H1 (cell line): ENCODE data around the gene YPEL2. TPM values are rescaled to one million over a fixed set of nuclear protein-coding genes. Genes with fewer than 3 reads are reported as not detected.

Experiments used
- CTCF ChIA-PET: fragments of 300-600 bp; sonication (Branson Sonifier 250); formaldehyde crosslinking; loops from one replicate; lab custom pipeline; 2021; ENCODE audit not compliant: partially characterized antibody; lab: Charles Lee
- POLR2A ChIA-PET: fragments of 300-600 bp; sonication (Branson Sonifier 250); formaldehyde crosslinking; loops from one replicate; lab custom pipeline; 2021; ENCODE audit warnings: inconsistent platforms; ENCODE audit not compliant: partially characterized antibody; lab: Charles Lee
- DNase-seq, 2 experiments: peaks; one replicate each; pipeline versions ENCODE4 v3.0.0 to v3.0.0-alpha.2; 2010 to 2022; ENCODE audit warnings: low spot score in 2 of 2, low read depth in 1 of 2, mixed read lengths in 1 of 2
- FAIRE-seq: peaks from 2 replicates; lab custom pipeline; 2011; peaks lifted over from hg19 to GRCh38; lab: Jason Lieb, UNC
- H2AFZ ChIP-seq: 2 replicates; pipeline ENCODE4 v1.8.1; 2012; ENCODE audit warnings: low read length, inconsistent platforms
- H2AK5ac ChIP-seq: 2 replicates; pipeline ENCODE4 v1.6.1; 2013; ENCODE audit warnings: low read depth, low read length
- H2BK120ac ChIP-seq: replicated peaks from 2 replicates; pipeline ENCODE3; 2013; ENCODE audit warnings: low read depth, low read length, inconsistent platforms
- H2BK12ac ChIP-seq: 2 replicates; pipeline ENCODE4 v1.6.1; 2013; ENCODE audit warnings: low read depth, low read length
- H2BK15ac ChIP-seq: 2 replicates; pipeline ENCODE4 v1.6.1; 2013; ENCODE audit warnings: low read length
- H2BK20ac ChIP-seq: 2 replicates; pipeline ENCODE4 v1.6.1; 2013; ENCODE audit warnings: low read length
- H2BK5ac ChIP-seq: 2 replicates; pipeline ENCODE4 v1.6.1; 2013; ENCODE audit warnings: low read depth, low read length
- H3K14ac ChIP-seq: 2 replicates; pipeline ENCODE4 v1.6.1; 2013; ENCODE audit warnings: inconsistent platforms; ENCODE audit not compliant: insufficient read length
- H3K18ac ChIP-seq: 2 replicates; pipeline ENCODE4 v1.6.1; 2013; ENCODE audit warnings: low read length; ENCODE audit errors: extremely low read depth
- H3K23ac ChIP-seq: 2 replicates; pipeline ENCODE4 v1.6.1; 2013; ENCODE audit warnings: inconsistent platforms; ENCODE audit not compliant: insufficient read length
- H3K23me2 ChIP-seq: 2 replicates; pipeline ENCODE4 v1.6.1; 2013; ENCODE audit warnings: low read depth, low read length
- H3K27ac ChIP-seq: 2 replicates; pipeline ENCODE4 v1.6.1; 2011; ENCODE audit warnings: low read depth, low read length, inconsistent platforms
- H3K27me3 ChIP-seq, 4 experiments: replicated peaks in 1 of 4; 1 replicate in 1 of 4; 2 replicates in 3 of 4; pipeline versions ENCODE4 v1.6.1 to v1.8.1; 2011 to 2013; ENCODE audit warnings: low read length in 3 of 4, mild to moderate bottlenecking in 3 of 4, inconsistent platforms in 2 of 4, mixed read lengths in 2 of 4, moderate library complexity in 1 of 4; ENCODE audit not compliant: control insufficient read depth in 3 of 4, insufficient read depth in 3 of 4; ENCODE audit errors: extremely low read depth in 1 of 4
- H3K36me3 ChIP-seq, 4 experiments: 2 replicates each; pipeline versions ENCODE4 v1.6.1 to v1.8.1; 2011 to 2013; ENCODE audit warnings: mild to moderate bottlenecking in 4 of 4, low read length in 3 of 4, moderate library complexity in 2 of 4, control low read depth in 1 of 4, inconsistent platforms in 1 of 4; ENCODE audit not compliant: insufficient read depth in 4 of 4, control insufficient read depth in 2 of 4
- H3K4ac ChIP-seq: replicated peaks from 2 replicates; pipeline ENCODE3; 2013; ENCODE audit warnings: low read length, low read depth, mixed read lengths, inconsistent platforms; ENCODE audit not compliant: insufficient read length
- H3K4me1 ChIP-seq, 4 experiments: replicated peaks in 1 of 4; 1 replicate in 1 of 4; 2 replicates in 3 of 4; pipeline versions ENCODE4 v1.6.1 to v1.8.1; 2011 to 2013; ENCODE audit warnings: low read length in 3 of 4, inconsistent platforms in 2 of 4, mixed read lengths in 1 of 4; ENCODE audit not compliant: insufficient read depth in 4 of 4, control insufficient read depth in 3 of 4
- H3K4me2 ChIP-seq, 2 experiments: 2 replicates each; pipeline versions ENCODE4 v1.6.1 to v1.8.1; 2011 to 2013; ENCODE audit warnings: low read depth in 2 of 2, low read length in 2 of 2, control low read depth in 1 of 2, inconsistent platforms in 1 of 2, mild to moderate bottlenecking in 1 of 2; ENCODE audit not compliant: insufficient read depth in 1 of 2
- H3K4me3 ChIP-seq, 4 experiments: fragments of 200-600, 300-600 bp in 1 of 4; sonication (generic), shearing (Covaris generic), sonication (Bioruptor Twin) in 1 of 4; 2 replicates each; pipeline versions ENCODE4 v1.5.1 to v1.8.1; 2011 to 2016; ENCODE audit warnings: low read length in 4 of 4, low read depth in 3 of 4, control low read depth in 2 of 4, inconsistent platforms in 2 of 4, mild to moderate bottlenecking in 2 of 4, mixed read lengths in 1 of 4, moderate library complexity in 1 of 4; ENCODE audit not compliant: insufficient read depth in 2 of 4; ENCODE audit errors: extremely low read depth in 1 of 4
- H3K56ac ChIP-seq: replicated peaks from 2 replicates; pipeline ENCODE3; 2013; ENCODE audit warnings: low read depth, mild to moderate bottlenecking, mixed read lengths, low read length, inconsistent platforms; ENCODE audit not compliant: insufficient read length
- H3K79me1 ChIP-seq: 2 replicates; pipeline ENCODE4 v1.6.1; 2013; ENCODE audit warnings: low read depth, low read length, control low read depth
- H3K79me2 ChIP-seq, 2 experiments: 2 replicates each; pipeline versions ENCODE4 v1.6.1 to v1.8.1; 2012 to 2013; ENCODE audit warnings: low read length in 2 of 2, mild to moderate bottlenecking in 2 of 2, inconsistent platforms in 1 of 2; ENCODE audit not compliant: insufficient read depth in 2 of 2, control insufficient read depth in 1 of 2
- H3K9ac ChIP-seq, 4 experiments: replicated peaks in 1 of 4; 1 replicate in 1 of 4; 2 replicates in 3 of 4; pipeline versions ENCODE4 v1.6.1 to v1.8.1; 2011 to 2013; ENCODE audit warnings: low read depth in 3 of 4, low read length in 3 of 4, control low read depth in 2 of 4, mild to moderate bottlenecking in 2 of 4, moderate library complexity in 2 of 4, inconsistent platforms in 1 of 4; ENCODE audit errors: extremely low read depth in 1 of 4
- H3K9me3 ChIP-seq, 2 experiments: 2 replicates each; pipeline versions ENCODE4 v1.6.1 to v1.8.1; 2012 to 2013; ENCODE audit warnings: mild to moderate bottlenecking in 2 of 2, moderate library complexity in 2 of 2, control low read depth in 1 of 2, inconsistent platforms in 1 of 2, low read depth in 1 of 2, low read length in 1 of 2, mixed read lengths in 1 of 2; ENCODE audit not compliant: insufficient read depth in 2 of 2
- H4K20me1 ChIP-seq, 2 experiments: replicated peaks in 1 of 2; 2 replicates each; pipeline versions ENCODE3 to v1.8.1; 2011 to 2013; ENCODE audit warnings: inconsistent platforms in 2 of 2, low read length in 2 of 2, mild to moderate bottlenecking in 1 of 2; ENCODE audit not compliant: insufficient read depth in 2 of 2, control insufficient read depth in 1 of 2
- H4K5ac ChIP-seq: 2 replicates; pipeline ENCODE4 v1.6.1; 2013; ENCODE audit warnings: low read length, low read depth, mixed read lengths, inconsistent platforms; ENCODE audit not compliant: insufficient read length
- H4K8ac ChIP-seq: 2 replicates; pipeline ENCODE4 v1.8.0; 2013; ENCODE audit warnings: mild to moderate bottlenecking, moderate library complexity, low read length, inconsistent platforms; ENCODE audit not compliant: insufficient read depth; ENCODE audit errors: extremely low read depth
- H4K91ac ChIP-seq: replicated peaks from 2 replicates; pipeline ENCODE3; 2013; ENCODE audit warnings: low read length, mixed read lengths, inconsistent platforms; ENCODE audit not compliant: insufficient read length
- BRCA1 ChIP-seq: IDR thresholded peaks from 2 replicates; pipeline ENCODE4 v1.6.1; 2012; ENCODE audit warnings: low read depth, low read length, improper control_type of control experiment
- CHD2 ChIP-seq: IDR thresholded peaks from 2 replicates; pipeline ENCODE4 v1.6.1; 2012; ENCODE audit warnings: low read length, improper control_type of control experiment
- CTBP2 ChIP-seq: IDR thresholded peaks from 2 replicates; pipeline ENCODE4 v1.7.0; 2011; ENCODE audit warnings: borderline replicate concordance, mild to moderate bottlenecking, moderate library complexity, mixed read lengths, low read length; ENCODE audit not compliant: insufficient read depth, insufficient read length
- EZH2 ChIP-seq: fragments of 200-600 bp; sonication (generic); IDR thresholded peaks from 2 replicates; pipeline ENCODE4 v1.7.1; 2012; ENCODE audit warnings: low read depth, mild to moderate bottlenecking, moderate library complexity, low read length, inconsistent platforms; ENCODE audit not compliant: severe bottlenecking
- GTF2F1 ChIP-seq: IDR thresholded peaks from 2 replicates; pipeline ENCODE4 v1.6.1; 2012; ENCODE audit warnings: low read depth, low read length, improper control_type of control experiment, borderline replicate concordance
- HDAC2 ChIP-seq, 2 experiments: fragments of 300-600 bp in 1 of 2; sonication (generic) in 1 of 2; IDR thresholded peaks; 2 replicates each; pipeline ENCODE4 v1.6.1; 2011 to 2012; ENCODE audit warnings: low read depth in 2 of 2, low read length in 2 of 2, mild to moderate bottlenecking in 2 of 2, moderate library complexity in 2 of 2, borderline replicate concordance in 1 of 2, inconsistent platforms in 1 of 2
- POLR2AphosphoS5 ChIP-seq: IDR thresholded peaks from 2 replicates; pipeline ENCODE4 v1.6.1; 2011; ENCODE audit warnings: low read depth, low read length
- RBBP5 ChIP-seq: IDR thresholded peaks from 2 replicates; pipeline ENCODE4 v1.7.1; 2012; ENCODE audit warnings: low read depth, mild to moderate bottlenecking, inconsistent platforms, low read length, moderate library complexity, borderline replicate concordance
- RNF2 ChIP-seq: fragments of 200-900, 300-1000 bp; sonication (generic); IDR thresholded peaks from 2 replicates; pipeline ENCODE4 v1.7.1; 2016; ENCODE audit warnings: borderline replicate concordance, low read depth, mild to moderate bottlenecking, antibody characterized with exemption, low read length; ENCODE audit not compliant: poor library complexity, severe bottlenecking; ENCODE audit errors: missing control alignments
- TBP ChIP-seq: IDR thresholded peaks from 2 replicates; pipeline ENCODE4 v1.6.1; 2011; ENCODE audit warnings: low read depth, low read length, improper control_type of control experiment
- WGBS, 2 experiments: shearing (Covaris generic) in 1 of 2; methylation state at CpG; one replicate each; pipeline versions ENCODE4 v1.1.6 to v1.1.7; 2013 to 2015; ENCODE audit warnings: low lambda C conversion rate in 2 of 2, mixed read lengths in 2 of 2, inconsistent platforms in 1 of 2, low coverage in 1 of 2, missing lambda C conversion rate in 1 of 2; ENCODE audit not compliant: insufficient replicate concordance in 2 of 2, insufficient coverage in 1 of 2, insufficient read length in 1 of 2; ENCODE audit errors: extremely low coverage in 1 of 2, missing lambda C conversion rate in 1 of 2; 5-methylcytosine and 5-hydroxymethylcytosine counted together
- polyA plus RNA-seq, 7 experiments: library from polyadenylated mRNA; depleted of rRNA in 3 of 7; stranded (reverse) in 5 of 7; unstranded in 2 of 7; fragments of >200 nt in 5 of 7; fragments of 200-250 nt in 2 of 7; gene quantifications; 1 replicate in 5 of 7; 2 replicates in 1 of 7; 4 replicates in 1 of 7; pipeline versions ENCODE4 v1.2.1 to v1.2.3, GENCODE V29; 2011 to 2013; ENCODE audit warnings: missing spikeins in 2 of 7, mixed read lengths in 2 of 7
- total RNA-seq: library from RNA; stranded (reverse); fragmentation: NEBNext Ultra II Directional; extraction: Animal tissue kit (Norgen Biotek cat#: 25700); gene quantifications from 2 replicates; pipeline ENCODE4 v1.2.1, GENCODE V29; 2021

The YPEL2 gene
- total and polyA plus RNA-seq, 2 of the 8 experiments (the other 6 are each of a cell fraction or from before 2014, with no cell fraction given): 1.6 to 3.5 TPM

- Histone ChIP-seq H3K27ac (no peak overlapping the region), H2AFZ (no peak overlapping the region), H2BK120ac (no peak overlapping the region), H4K8ac (no peak overlapping the region), H3K27me3 (no peaks in the 10 kb centered on the region), H2BK20ac (no peak overlapping the region), H3K79me1 (no peaks in the 10 kb centered on the region), H3K4ac (no peak overlapping the region), H4K5ac (no peak overlapping the region), H3K14ac (no peak overlapping the region), H3K56ac (no peak overlapping the region), H3K18ac (no peak overlapping the region), H3K4me1 (peaks cover 0 to 5% (median 0%) of the 10 kb centered on the region in 4 experiments; a peak in 2 of 7 replicates), H3K4me3 (no peak overlapping the region), H3K23ac (no peak overlapping the region), H2BK5ac (no peak overlapping the region), H3K9ac (no peak overlapping the region), H4K20me1 (no peaks in the 10 kb centered on the region), H3K4me2 (no peak overlapping the region), H4K91ac (no peak overlapping the region), H3K79me2 (no peaks in the 10 kb centered on the region), H3K36me3 (no peaks in the 10 kb centered on the region), H2BK15ac (no peak overlapping the region), H2BK12ac (no peak overlapping the region; the same call in 1 of the 2 replicates), H3K23me2 (no peaks in the 10 kb centered on the region), H3K9me3 (no peaks in the 10 kb centered on the region), H2AK5ac (no peak overlapping the region)
- DNase-seq (no peak), FAIRE-seq (no peak)
- WGBS, 2 experiments: 80% methylated on average over 6 of the region's 6 CpGs; no CpG with 5 or more reads in 1 of the 2 experiments
- ChIA-PET POLR2A (interaction anchor here (0.6 kb wide), 1 partner anchor 780 kb away, joined by 3 read pairs; no protein-coding TSS in a partner anchor), CTCF (interaction anchor here (0.6 to 14.0 kb wide), 13 partner anchors 8 to 122 kb away, joined by 3 to 299 read pairs (median 6); partner anchors contain the start of gene YPEL2)
- TF ChIP-seq TBP (no peak), POLR2AphosphoS5 (no peak), CTBP2 (no peak), CHD2 (no peak), HDAC2 (IDR thresholded peaks at IDR 0.05; ENCODE audit: borderline replicate concordance in 1 of 2, low read depth in 2 of 2, low read length in 2 of 2) (no peak), BRCA1 (no peak), EZH2 (no peak), RNF2 (no peak), RBBP5 (no peak), GTF2F1 (no peak)
Observed at GRCh38 chr17:59439741-59440211, 108.3 kb downstream of the YPEL2 start.
